Right cardiac atrium (tissue), 5 donors: ENCODE measurements around the gene FKBP8. TPM values are rescaled to one million over a fixed set of nuclear protein-coding genes. Genes with fewer than 3 reads are reported as not detected.
"Not testable (repeated sequence)": the region's sequence is repeated elsewhere in the genome, so short reads cannot be mapped to it uniquely, and the experiment has no call there.

Source experiments
- ATAC-seq, 2 donors: fragments of 200-7000 bp; cut with Tn5 transposase; one replicate each; pipeline versions ENCODE4 v1.8.0 to v1.9.1; 2020; ENCODE audit warnings: moderate library complexity in 2 of 2, mild to moderate bottlenecking in 1 of 2
- DNase-seq, 3 donors: peaks; one replicate each; pipeline ENCODE4 v3.0.0-alpha.2; 2020
- H3K27ac ChIP-seq: one replicate; pipeline ENCODE4 v1.5.1; 2013; ENCODE audit warnings: mild to moderate bottlenecking, low read length, control low read depth, moderate library complexity
- H3K27me3 ChIP-seq: one replicate; pipeline ENCODE4 v1.6.1; 2013; ENCODE audit not compliant: control insufficient read depth, insufficient read depth
- H3K4me1 ChIP-seq: one replicate; pipeline ENCODE4 v1.6.1; 2013; ENCODE audit warnings: low read length; ENCODE audit not compliant: control insufficient read depth, insufficient read depth
- H3K4me3 ChIP-seq: one replicate; pipeline ENCODE4 v1.5.1; 2013; ENCODE audit warnings: low read length, control low read depth
- H3K9me3 ChIP-seq: one replicate; pipeline ENCODE4 v1.6.1; 2013; ENCODE audit warnings: low read length; ENCODE audit not compliant: control insufficient read depth
- WGBS: extraction: QIAGEN DNeasy Blood & Tissue Kit; methylation state at CpG from one replicate; pipeline ENCODE4 v1.1.7; 2013; 5-methylcytosine and 5-hydroxymethylcytosine counted together
- intact Hi-C, 4 donors: fragments of 100-400 bp; cut with DNase I; formaldehyde crosslinking; loops; one replicate each; pipeline versions ENCODE4 v1.11.0 to v1.14.0; 2022 to 2023
- polyA plus RNA-seq: library from polyadenylated mRNA; stranded (reverse); fragments of 200-250 nt; gene quantifications from one replicate; pipeline ENCODE4 v1.2.3, GENCODE V29; 2013
- total RNA-seq, 4 donors: library from RNA; stranded (reverse); fragmentation: NEBNext Ultra II Directional; extraction: Animal tissue kit (Norgen Biotek cat#: 25700); gene quantifications; one replicate each; pipeline ENCODE4 v1.2.1, GENCODE V29; 2021
- donor health status: healthy with polysubstance abuse.
- donor health status: DM: no; HTN: yes; CAD: no.
- donor health status: DM: no; HTN: no; CAD: no.
- donor health status: DM: no; HTN: yes; CAD: no; lungs with severe emphysema.
- donor health status: DM: yes; HTN: yes; CAD: no.

Gene FKBP8
- total and polyA plus RNA-seq, 5 donors, result 204 to 285 (median 215) TPM

DNA sequence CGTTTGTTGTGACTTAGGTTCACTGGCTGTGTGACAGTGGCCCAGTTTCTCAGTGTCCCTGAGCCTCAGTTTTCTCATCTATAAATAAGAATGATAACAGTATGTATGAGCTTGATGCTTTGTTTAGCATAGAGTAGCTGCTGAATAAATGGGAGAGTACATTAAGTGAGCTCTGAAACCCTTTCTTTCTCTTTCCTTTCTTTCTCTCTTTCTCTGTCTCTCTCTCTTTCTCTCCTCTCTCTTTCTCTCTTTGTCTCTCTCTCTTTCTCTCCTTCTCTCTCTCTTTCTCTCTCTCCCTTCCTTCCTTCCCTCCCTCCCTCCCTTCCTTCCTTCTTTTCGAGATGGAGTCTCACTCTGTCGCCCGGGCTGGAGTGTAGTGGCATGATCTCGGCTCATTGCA lies 16.3 kb upstream of the FKBP8 start:
- 53% methylated on average over 5 of the region's 5 CpGs for WGBS
- no peaks in the 10 kb centered on the region for H3K27me3 ChIP-seq
- no peak overlapping the region for H3K27ac ChIP-seq
- no peaks in the 10 kb centered on the region for H3K4me1 ChIP-seq
- H3K9me3 ChIP-seq, result no peaks in the 10 kb centered on the region
- ATAC-seq (no peak), DNase-seq (no peak)
- intact Hi-C loops, result loop anchor here in 2 of 4 donors (10.0 kb wide), 2 partner anchors 85 to 95 kb away; no protein-coding TSS in a partner anchor
- H3K4me3 ChIP-seq, result no peak overlapping the region

- DNase-seq (peak in 2 of 3 donors; percentile 3 to 4), ATAC-seq (no peak)
- Histone ChIP-seq H3K9me3 (no peaks in the 10 kb centered on the region), H3K4me3 (peak overlapping the region; percentile 97), H3K4me1 (no peaks in the 10 kb centered on the region), H3K27me3 (no peaks in the 10 kb centered on the region), H3K27ac (peak overlapping the region; percentile 99)
- WGBS, result 54% methylated on average over 3 of the region's 3 CpGs
- intact Hi-C loops, result no loop called here
Measured at GRCh38 chr19:18558604-18559003, 15.2 kb upstream of the FKBP8 start.

- DNase-seq (no peak), ATAC-seq (no peak)
- Histone ChIP-seq H3K9me3 (no peaks in the 10 kb centered on the region), H3K4me3 (peak overlapping the region; percentile 97), H3K27me3 (no peaks in the 10 kb centered on the region), H3K27ac (peak overlapping the region; percentile 99), H3K4me1 (no peaks in the 10 kb centered on the region)
- 4% methylated on average over 11 of the region's 11 CpGs for WGBS
- intact Hi-C loops, result no loop called here
Measured at GRCh38 chr19:18558202-18558555, 14.8 kb upstream of the FKBP8 start.

GRCh38 chr19:18557411-18558201 lies 14.2 kb upstream of the FKBP8 start, which contains the start of gene KXD1:
TSS of gene KXD1 (plus strand) at chr19:18557870. CDS start at chr19:18562057, 4,187 bp downstream.
- peak; percentile 99 for DNase-seq
- Histone ChIP-seq H3K9me3 (no peaks in the 10 kb centered on the region), H3K27ac (peak within 1 kb of the TSS; percentile 99), H3K4me3 (peak within 1 kb of the TSS; percentile 97), H3K4me1 (no peaks in the 10 kb centered on the region), H3K27me3 (no peaks in the 10 kb centered on the region)
- intact Hi-C loops, result no loop called here
- WGBS, result 2% methylated on average over 58 of the region's 58 CpGs
- ATAC-seq, result peak; percentile 97

- Histone ChIP-seq H3K4me3 (no peak overlapping the region), H3K27me3 (no peaks in the 10 kb centered on the region), H3K9me3 (no peaks in the 10 kb centered on the region), H3K27ac (no peak overlapping the region), H3K4me1 (no peaks in the 10 kb centered on the region)
- ATAC-seq (no peak), DNase-seq (peak in 1 of 3 donors; percentile 5)
- intact Hi-C loops, result no loop called here
- 69% methylated on average over 6 of the region's 6 CpGs for WGBS
Measured at GRCh38 chr19:18551631-18552030, 8.3 kb upstream of the FKBP8 start.

DNA sequence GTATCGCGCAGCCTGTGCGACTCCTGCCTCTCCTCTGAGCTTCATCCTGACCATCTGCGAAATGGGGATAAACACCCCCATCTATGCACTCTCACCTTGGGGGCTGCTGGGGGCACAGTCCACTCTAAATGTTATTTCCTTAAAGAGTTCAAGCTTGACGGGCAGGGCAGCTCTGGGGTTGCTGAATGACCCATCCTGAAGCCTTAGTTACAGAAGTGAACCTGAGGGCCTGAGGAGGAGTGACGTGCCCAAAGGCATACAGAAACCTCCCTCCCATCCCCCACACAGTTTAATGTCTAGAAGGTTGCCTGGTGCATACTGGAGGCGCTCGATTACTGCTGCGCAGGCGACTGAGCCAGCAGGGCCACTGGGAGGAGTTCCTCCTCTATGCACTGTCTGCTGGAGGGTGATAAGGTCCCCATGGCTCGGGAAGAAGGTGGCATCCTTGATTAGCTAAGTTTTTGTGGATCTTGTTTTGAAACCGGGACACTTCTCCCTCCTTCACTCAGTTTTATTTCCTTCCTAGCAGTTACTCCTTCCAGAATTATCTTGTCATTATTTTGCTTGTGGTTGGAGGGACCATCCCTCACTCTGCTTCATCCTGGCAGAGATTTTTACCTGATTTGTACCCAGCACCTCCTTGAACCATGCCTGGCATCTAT lies 572 bp upstream of the FKBP8 start:
- 7% methylated on average over 12 of the region's 12 CpGs for WGBS
- intact Hi-C loops, result no loop called here
- peak in 2 of 3 donors; percentile 48 to 67 for DNase-seq

DNA sequence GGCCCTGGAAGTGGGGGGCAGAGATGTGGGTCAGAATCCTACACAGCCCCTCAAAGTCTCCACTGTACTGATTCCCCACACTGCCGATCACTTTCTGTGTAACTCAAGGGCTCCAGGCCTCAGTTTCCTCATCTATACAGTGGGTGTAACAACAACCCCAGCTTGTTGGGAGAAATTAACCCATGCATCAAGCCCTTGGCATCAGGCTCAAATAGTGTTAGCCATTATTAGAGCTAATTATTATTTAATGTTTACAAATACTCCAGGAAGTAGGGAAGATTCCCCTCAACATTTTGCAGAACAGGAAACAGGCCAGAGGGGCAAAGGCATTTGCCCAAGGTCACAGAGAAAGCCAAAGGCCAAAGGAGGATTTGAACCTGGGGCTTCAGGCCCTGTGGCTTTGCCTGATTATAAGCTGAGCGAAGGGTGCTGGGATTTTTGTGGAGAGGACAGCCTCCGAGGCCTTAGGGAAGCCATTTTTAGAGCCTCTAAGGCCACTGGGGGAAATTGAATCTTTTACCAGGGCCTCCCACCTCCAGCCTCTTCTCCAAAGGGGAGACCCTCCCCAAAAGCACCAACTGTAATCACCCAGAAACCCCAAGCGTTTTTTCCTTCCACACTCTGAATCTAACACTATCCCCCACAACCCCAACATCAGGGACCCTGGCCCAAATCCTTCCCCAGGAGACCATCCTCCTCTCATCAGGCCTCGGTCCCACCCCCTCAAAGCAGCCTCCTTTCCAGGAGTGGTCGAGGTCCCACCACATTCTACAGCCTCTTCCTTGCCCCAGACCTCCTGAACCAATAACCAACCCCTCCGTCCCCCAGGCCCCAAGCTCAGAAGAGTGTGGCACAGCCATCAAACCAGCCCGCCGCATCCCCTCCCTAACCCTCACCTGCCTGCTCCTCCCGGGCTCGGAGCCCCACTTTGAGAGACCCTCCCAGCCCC lies 1.1 kb downstream of the FKBP8 start:
- ATAC-seq, result no peak
- peaks cover 3% of the 10 kb centered on the region for H3K4me1 ChIP-seq

More for the DNA sequence above, 572 bp upstream of the FKBP8 start:
- Histone ChIP-seq H3K9me3 (no peaks in the 10 kb centered on the region), H3K27me3 (no peaks in the 10 kb centered on the region), H3K4me3 (peak overlapping the region; percentile 88), H3K4me1 (peaks cover 3% of the 10 kb centered on the region), H3K27ac (no peak overlapping the region)
- peak; percentile 58 to 64 for ATAC-seq

GRCh38 chr19:18541258-18541991 lies 1.9 kb downstream of the FKBP8 start:
- H3K9me3 ChIP-seq, result no peaks in the 10 kb centered on the region
- H3K27me3 ChIP-seq, result no peaks in the 10 kb centered on the region
- WGBS, result 84% methylated on average over 21 of the region's 21 CpGs
- DNase-seq, result peak in 1 of 3 donors; percentile 43
- intact Hi-C loops, result no loop called here
- H3K4me1 ChIP-seq, result peaks cover 3% of the 10 kb centered on the region
- H3K4me3 ChIP-seq, result no peak overlapping the region
- no peak for ATAC-seq
- H3K27ac ChIP-seq, result no peak overlapping the region

More for the DNA sequence above, 1.1 kb downstream of the FKBP8 start:
- no peaks in the 10 kb centered on the region for H3K27me3 ChIP-seq
- DNase-seq, result peak in 1 of 3 donors; percentile 9
- 17% methylated on average over 11 of the region's 11 CpGs for WGBS
- no peaks in the 10 kb centered on the region for H3K9me3 ChIP-seq
- H3K4me3 ChIP-seq, result peak overlapping the region; percentile 88
- intact Hi-C loops, result no loop called here
- H3K27ac ChIP-seq, result peak overlapping the region; percentile 46

DNA sequence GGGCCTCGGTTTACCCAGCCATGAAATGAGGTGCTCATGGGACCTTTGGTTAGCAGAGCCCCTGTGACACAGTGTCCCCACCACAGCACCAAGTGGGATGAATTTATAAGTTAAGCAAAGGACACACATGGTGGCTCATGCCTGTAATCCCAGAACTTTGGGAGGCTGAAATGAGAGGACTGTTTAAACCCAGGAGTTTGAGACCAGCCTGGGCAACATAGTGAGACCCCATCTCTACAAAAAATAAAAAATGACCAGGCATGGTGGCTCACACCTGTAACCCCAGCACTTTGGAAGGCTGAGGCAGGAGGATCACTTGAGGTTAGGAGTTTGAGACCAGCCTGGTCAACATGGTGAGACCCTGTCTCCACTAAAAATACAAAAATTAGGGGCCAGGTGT lies 3.2 kb downstream of the FKBP8 start:
- H3K4me1 ChIP-seq, H3K9me3 ChIP-seq, H3K27me3 ChIP-seq, H3K27ac ChIP-seq, intact Hi-C loops, H3K4me3 ChIP-seq, ATAC-seq: not testable (repeated sequence)
- WGBS, result 96% methylated on average over 1 of the region's 1 CpG
- peak in 1 of 3 donors; percentile 5 for DNase-seq

GRCh38 chr19:18539372-18539771 lies 4.0 kb downstream of the FKBP8 start:
- intact Hi-C loops, result no loop called here
- ATAC-seq, result no peak
- 96% methylated on average over 19 of the region's 19 CpGs for WGBS

More at GRCh38 chr19:18539372-18539771, 4.0 kb downstream of the FKBP8 start:
- Histone ChIP-seq H3K4me3 (no peak overlapping the region), H3K27me3 (no peaks in the 10 kb centered on the region), H3K4me1 (peaks cover 3% of the 10 kb centered on the region), H3K27ac (no peak overlapping the region), H3K9me3 (no peaks in the 10 kb centered on the region)
- DNase-seq, result peak in 1 of 3 donors; percentile 41
